ENCODE data around the gene BBS12. TPM values are rescaled to one million over a fixed set of nuclear protein-coding genes. Genes with fewer than 3 reads are reported as not detected.
"Not testable (repeated sequence)": the region's sequence is repeated elsewhere in the genome, so short reads cannot be mapped to it uniquely, and the experiment has no call there.

BBS12 gene
- total and polyA plus RNA-seq, 4 donors: 5.3 to 9.8 (median 7.7) TPM

GRCh38 chr4:122786920-122787319 lies 54.4 kb downstream of the BBS12 start:
- not testable (repeated sequence) for DNase-seq (ENCODE audit: low read depth in 4 of 6, low spot score in 6 of 6); H3K4me1 ChIP-seq (ENCODE audit: control insufficient read depth, insufficient read depth, low read length); H3K4me3 ChIP-seq (ENCODE audit: low read depth, low read length); H3K27me3 ChIP-seq (ENCODE audit: control insufficient read depth, insufficient read depth, low read length); H3K9me3 ChIP-seq (ENCODE audit: control insufficient read depth, insufficient read depth, low read length); H3K27ac ChIP-seq (ENCODE audit: low read depth, low read length); H3K36me3 ChIP-seq (ENCODE audit: control insufficient read depth, insufficient read depth, low read length)
- WGBS (ENCODE audit: insufficient coverage): no CpG with 5 or more reads among the region's 1 CpG

GRCh38 chr4:122787940-122788339 lies 55.4 kb downstream of the BBS12 start:
- WGBS (ENCODE audit: insufficient coverage): 86% methylated on average over 1 of the region's 1 CpG

GRCh38 chr4:122788935-122789334 lies 56.4 kb downstream of the BBS12 start:
- Histone ChIP-seq H3K4me1 (ENCODE audit: control insufficient read depth, insufficient read depth, low read length) (no peaks in the 10 kb centered on the region), H3K36me3 (ENCODE audit: control insufficient read depth, insufficient read depth, low read length) (no peaks in the 10 kb centered on the region), H3K27ac (ENCODE audit: low read depth, low read length) (no peak overlapping the region), H3K27me3 (ENCODE audit: control insufficient read depth, insufficient read depth, low read length) (no peaks in the 10 kb centered on the region), H3K4me3 (ENCODE audit: low read depth, low read length) (no peak overlapping the region), H3K9me3 (ENCODE audit: control insufficient read depth, insufficient read depth, low read length) (no peaks in the 10 kb centered on the region)
- DNase-seq (ENCODE audit: low read depth in 4 of 6, low spot score in 6 of 6): no peak
- 95% methylated on average over 3 of the region's 4 CpGs for WGBS (ENCODE audit: insufficient coverage)

More at GRCh38 chr4:122787940-122788339, 55.4 kb downstream of the BBS12 start:
- Histone ChIP-seq H3K36me3 (ENCODE audit: control insufficient read depth, insufficient read depth, low read length) (no peaks in the 10 kb centered on the region), H3K27ac (ENCODE audit: low read depth, low read length) (no peak overlapping the region), H3K4me1 (ENCODE audit: control insufficient read depth, insufficient read depth, low read length) (peaks cover 4% of the 10 kb centered on the region), H3K4me3 (ENCODE audit: low read depth, low read length) (no peak overlapping the region), H3K27me3 (ENCODE audit: control insufficient read depth, insufficient read depth, low read length) (no peaks in the 10 kb centered on the region), H3K9me3 (ENCODE audit: control insufficient read depth, insufficient read depth, low read length) (no peaks in the 10 kb centered on the region)
- no peak for DNase-seq (ENCODE audit: low read depth in 4 of 6, low spot score in 6 of 6)

- H3K27me3 ChIP-seq (ENCODE audit: control insufficient read depth, insufficient read depth, low read length): no peaks in the 10 kb centered on the region
- H3K4me1 ChIP-seq (ENCODE audit: control insufficient read depth, insufficient read depth, low read length): no peaks in the 10 kb centered on the region
- no peak overlapping the region for H3K4me3 ChIP-seq (ENCODE audit: low read depth, low read length)
- no peaks in the 10 kb centered on the region for H3K36me3 ChIP-seq (ENCODE audit: control insufficient read depth, insufficient read depth, low read length)
- no peaks in the 10 kb centered on the region for H3K9me3 ChIP-seq (ENCODE audit: control insufficient read depth, insufficient read depth, low read length)
- no peak for DNase-seq (ENCODE audit: low read depth in 4 of 6, low spot score in 6 of 6)
- H3K27ac ChIP-seq (ENCODE audit: low read depth, low read length): no peak overlapping the region
Observed at GRCh38 chr4:122793811-122794210, 61.3 kb downstream of the BBS12 start.

Other genes starting within 250 kb of the BBS12 start
- gene IL21, start 111.6 kb upstream of the BBS12 start, total RNA-seq: not detected
- not detected for gene IL21, start 111.6 kb upstream of the BBS12 start, polyA plus RNA-seq (ENCODE audit: insufficient read length in 2 of 2)
- 10 to 100 TPM; 16.6 to 38.1 TPM for gene FGF2, start 94.1 kb downstream of the BBS12 start, total RNA-seq
- gene FGF2, start 94.1 kb downstream of the BBS12 start, polyA plus RNA-seq (ENCODE audit: insufficient read length in 2 of 2): 10 to 100 TPM; 11.9 to 18.1 TPM
- gene NUDT6, start 189.9 kb downstream of the BBS12 start, total RNA-seq: 10 to 100 TPM; 11.1 to 12.5 TPM
- gene NUDT6, start 189.9 kb downstream of the BBS12 start, polyA plus RNA-seq (ENCODE audit: insufficient read length in 2 of 2): 10 to 100 TPM; 11.3 to 11.9 TPM

Data from spinal cord (tissue), 10 donors.